ENCODE measurements around the gene PREX1.

PREX1 gene

DNA sequence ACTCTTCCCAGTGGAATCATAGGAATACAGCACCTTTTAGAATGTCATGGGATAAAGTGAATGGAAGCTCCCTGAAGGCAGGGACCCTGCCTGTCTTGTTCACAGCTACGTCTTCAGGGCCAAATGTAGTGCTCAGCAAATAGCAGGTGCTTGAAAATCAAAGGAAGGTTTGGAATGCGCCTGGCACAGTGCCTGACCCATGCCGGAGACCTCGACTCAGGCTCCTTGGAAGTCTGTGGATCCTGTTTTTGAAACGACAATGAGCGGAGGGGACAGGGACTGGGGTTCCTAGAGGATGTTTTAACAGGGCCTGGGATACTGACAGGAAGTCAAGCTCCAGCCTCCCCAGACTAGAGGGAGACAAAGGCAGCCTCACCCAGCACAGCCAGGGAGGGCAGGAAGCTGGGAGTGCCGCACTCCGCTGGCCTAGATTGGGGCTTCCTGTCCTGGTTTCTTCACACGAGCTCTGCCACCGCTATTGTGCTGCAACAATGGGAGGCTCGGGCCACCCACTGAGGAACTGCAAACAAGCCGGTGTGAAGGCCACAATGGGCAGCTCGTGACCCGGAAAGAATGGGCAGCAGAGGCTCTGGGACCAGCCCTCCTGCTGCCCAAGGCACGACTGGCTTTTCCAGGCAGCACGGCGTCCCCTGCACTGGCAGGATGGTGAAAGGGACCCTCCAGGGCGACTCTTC is 76.7 kb downstream of the PREX1 start:
- DNase-seq = no peak

DNA sequence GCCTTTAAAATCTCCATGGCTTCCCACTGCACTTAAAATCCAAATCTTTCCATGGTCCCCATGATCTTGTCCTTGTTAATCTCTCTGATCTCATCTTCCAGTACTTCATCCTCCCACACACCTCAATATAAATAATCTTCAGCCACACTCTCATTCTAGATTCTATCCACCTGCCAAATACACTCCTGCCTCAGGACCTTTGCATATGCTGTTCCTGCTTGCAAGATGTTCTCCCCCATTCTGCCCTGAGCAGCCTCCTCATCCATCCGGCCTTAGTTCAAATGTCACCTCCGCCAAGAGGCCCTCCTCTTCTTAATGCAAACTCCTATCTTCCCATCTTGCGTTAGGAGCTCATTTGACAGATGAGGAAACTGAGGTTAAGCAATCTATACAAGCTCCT is 77.4 kb downstream of the PREX1 start:
- DNase-seq = no peak

DNA sequence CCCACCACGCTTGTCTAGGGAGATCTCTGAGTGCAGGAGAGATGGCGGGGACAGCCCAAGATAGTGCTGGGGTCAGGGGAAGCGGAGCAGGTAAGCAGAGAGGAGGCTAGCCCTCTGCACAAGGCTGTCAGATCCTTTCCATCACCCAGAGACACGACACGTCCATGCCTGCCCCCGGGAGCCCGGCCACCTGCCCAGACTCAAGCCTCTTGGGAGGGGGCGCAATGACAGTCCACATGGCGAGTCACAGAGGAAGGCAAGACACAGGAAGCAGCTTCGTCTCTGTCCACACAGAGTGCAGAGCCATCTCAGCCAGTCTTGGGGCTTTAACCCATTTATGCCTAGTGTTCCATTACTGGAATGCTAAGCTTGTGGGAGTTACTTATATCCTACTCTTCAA is 78.4 kb downstream of the PREX1 start:
- no peak for DNase-seq

DNA sequence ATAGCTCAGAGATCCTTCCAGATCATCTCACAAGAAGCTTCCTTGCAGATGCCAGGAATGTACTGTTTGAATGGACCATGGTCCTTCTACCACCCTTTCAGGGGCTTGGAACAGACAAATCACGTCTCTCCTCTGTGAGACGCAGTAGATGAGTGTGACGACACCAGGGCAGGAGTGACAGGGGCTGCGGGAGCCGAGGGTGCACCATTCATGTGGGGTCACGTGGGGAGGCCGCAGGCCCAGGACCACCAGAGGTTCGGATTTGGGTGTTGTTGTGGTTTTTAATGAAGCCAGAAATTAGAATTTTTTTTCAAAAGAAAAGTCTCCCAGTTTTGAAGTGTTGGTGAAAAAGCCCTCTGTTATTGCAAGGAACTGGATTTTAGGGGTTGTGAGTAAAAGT is 79.2 kb downstream of the PREX1 start:
- DNase-seq = no peak

DNA sequence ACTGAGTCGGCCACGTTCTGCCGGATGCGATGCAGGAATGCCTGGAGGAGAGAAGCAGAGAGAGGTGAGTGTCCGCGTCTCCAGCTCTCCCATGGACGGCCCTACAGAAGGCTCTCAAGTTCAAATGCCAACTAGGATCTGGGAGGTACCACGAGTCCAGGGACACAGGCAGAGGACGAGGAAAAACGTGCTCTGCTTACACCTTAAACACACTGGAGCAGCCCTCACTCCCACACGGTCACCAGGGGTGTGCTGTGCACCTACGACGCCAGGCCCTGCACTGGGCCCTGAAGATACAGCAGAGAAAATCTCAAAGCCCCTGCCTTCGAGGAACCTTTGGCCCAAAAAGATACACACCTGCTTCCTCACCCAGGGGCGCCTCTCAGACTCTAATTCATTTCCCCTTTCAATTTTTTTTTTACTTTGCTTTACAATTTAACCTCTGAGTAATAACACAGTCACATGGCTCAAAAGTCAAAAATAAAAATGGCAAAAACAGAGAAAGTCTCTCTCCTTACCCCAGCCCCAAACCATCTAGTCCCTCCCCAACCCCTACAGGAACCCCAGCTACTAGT is 79.9 kb downstream of the PREX1 start:
- no peak for DNase-seq

DNA sequence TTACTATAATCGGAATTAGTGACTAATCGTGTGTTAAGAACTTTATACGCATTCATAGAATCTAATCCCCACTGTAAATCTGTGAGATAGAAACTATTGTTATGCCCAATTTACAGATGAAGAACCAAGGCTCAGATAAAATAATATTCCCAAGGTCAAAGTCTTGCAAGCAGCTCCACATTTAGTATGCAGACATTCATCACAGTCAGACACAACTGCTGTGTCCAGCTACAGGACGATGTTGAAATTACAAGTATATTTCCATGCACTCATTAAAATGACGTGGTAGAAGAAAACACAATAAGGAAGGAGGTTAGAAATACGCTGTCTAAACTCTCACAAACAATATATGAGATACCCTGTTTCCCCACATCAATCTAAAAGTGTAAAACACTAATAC is 82.5 kb downstream of the PREX1 start:
- no peak for DNase-seq

DNA sequence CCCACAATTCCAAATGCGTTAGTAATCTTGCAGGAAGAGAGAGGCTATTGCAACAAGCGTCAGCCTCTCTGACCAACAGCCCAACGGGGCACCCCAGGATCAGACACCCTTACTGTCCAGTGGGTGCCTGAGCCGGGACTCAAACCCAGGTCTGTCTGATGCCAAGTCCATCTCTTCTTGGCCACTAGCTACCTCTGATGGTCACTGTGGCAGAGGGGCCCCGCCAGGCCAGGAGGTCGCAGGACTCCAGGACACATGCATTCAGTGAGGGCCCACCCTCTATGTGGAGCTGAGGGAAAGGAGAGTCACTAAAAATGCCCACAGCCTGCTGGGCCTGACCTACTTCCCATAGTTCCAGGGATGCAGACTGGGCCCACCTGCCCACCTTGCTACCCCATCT is 83.3 kb downstream of the PREX1 start:
- no peak for DNase-seq

DNA sequence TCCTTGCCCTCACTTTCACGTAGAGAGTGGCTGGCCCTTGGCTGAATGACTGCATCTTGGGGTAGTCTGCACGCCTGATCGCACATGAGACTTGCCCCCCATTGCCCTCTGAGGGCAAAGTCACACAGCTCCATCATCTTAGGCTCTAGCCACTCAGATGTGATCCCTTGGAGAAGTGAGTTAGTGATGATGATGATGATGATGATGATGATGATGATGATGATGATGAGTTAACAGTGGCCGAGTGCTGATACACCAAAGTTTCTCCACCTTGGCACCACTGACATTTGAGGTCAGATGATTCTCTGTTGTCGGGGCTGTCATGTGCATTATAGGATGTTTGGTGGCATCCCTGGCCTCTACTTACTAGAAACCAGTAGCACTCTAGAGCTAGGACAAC is 84.0 kb downstream of the PREX1 start:
- DNase-seq = no peak

DNA sequence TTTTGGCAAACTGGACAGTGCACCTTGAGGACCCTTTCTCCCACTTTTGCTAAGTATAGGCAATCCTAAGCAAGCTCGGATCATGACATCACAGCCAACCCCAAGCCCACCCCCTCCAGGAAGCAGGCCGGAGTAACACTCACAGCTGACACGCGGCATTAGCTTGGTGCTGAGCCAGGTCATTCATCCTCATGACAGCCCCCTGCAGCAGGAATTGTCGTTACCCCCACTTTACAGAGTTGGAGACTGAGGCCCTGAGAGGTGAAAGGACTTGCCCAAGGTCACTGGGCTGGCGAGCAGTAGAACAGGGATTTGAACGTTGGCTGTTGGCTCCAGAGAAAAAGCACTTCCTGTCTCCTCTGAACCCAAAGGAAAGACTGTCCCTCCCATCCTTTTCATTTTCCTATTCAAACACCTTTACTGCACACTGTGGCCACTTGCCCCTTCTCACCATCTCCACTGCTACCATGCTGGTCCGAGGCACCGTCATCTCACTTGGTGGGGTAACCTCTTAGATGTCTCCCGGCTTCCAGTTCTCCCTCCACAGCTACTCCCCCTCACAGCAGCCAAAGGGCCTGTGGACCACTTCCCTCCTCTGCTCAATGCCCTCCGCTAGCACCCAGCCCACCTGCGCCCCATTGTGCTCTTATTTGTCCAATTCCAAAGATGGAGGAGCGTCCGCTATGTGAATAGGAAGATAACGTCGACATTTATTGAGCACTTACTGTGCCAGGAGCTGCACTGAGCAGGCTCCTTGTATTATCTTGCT is 84.7 kb downstream of the PREX1 start:
- DNase-seq = no peak

DNA sequence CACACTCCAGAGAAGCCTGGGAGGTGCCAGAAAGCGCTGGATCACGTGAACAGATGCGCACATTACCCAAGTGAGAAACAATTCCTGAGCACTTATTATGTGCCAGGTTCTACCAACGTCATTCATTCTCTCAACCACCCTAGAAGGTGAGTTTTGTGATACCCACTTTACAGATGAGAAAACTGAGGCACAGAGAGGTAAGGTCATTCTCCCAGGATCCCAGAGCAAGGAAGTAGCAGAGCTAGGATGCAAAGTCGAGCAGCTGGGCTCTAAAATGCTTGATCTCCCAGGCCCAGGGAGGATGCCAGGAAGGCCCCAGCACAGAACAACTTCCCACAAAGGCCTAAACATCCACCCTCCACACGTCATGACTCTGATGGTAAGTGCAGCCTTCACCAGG is 85.6 kb downstream of the PREX1 start:
- no peak for DNase-seq

DNA sequence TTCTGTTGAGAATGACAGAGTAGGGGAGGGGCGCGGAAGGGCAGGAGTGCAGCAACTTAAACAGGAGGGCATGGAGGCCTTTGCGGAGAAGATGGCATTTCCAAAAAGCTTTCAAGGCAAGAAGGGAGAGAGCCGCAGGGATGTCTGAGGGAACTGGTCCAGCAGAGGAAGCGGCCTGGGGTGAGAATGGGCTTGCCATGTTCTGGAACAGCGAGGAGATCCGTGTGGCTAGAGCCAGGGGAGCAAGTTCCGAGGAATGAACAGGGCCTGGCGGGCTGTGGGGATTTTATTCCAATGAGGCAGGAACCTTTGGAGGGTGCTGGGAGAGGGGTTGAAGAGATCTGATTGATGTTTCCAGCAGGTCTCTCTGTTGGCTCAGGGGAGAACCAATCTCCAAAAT is 86.1 kb downstream of the PREX1 start:
- DNase-seq = no peak

DNA sequence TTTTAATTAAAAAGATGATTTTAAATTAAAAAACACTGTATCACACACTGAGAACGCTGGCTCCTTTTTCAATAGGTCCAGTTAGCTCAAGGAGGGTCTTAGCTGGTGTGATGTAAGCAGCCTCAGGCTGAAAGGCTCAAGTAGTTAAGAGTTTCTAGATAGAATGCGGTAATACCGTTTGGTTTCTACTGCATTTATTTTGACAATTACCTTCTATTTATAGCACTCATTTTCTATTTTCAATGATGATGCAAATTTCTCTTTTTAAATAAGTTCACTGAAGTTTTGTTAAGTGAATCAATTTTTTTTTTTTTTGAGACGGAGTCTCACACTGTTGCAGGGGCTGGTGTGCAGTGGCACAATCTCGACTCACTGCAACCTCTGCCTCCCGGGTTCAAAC is 87.1 kb downstream of the PREX1 start:
- DNase-seq = no peak

DNA sequence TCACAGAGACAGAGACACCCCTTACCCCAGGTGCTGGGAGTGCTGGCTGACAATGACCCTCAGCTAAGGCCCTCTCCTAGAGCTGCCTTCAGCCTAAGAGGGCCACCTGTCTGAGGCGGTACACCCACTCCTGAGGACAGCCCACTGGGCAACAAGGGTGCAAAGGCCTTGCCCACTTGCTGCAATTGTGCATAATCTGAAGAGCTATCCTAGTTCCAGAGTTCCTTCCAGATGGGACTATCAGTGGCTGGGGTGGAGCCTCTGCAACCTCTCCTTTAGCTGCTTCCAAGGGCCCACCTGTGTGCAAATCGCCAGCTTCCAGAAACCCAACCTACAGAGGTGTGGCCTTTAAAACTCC is 87.5 kb downstream of the PREX1 start:
- DNase-seq = no peak

DNA sequence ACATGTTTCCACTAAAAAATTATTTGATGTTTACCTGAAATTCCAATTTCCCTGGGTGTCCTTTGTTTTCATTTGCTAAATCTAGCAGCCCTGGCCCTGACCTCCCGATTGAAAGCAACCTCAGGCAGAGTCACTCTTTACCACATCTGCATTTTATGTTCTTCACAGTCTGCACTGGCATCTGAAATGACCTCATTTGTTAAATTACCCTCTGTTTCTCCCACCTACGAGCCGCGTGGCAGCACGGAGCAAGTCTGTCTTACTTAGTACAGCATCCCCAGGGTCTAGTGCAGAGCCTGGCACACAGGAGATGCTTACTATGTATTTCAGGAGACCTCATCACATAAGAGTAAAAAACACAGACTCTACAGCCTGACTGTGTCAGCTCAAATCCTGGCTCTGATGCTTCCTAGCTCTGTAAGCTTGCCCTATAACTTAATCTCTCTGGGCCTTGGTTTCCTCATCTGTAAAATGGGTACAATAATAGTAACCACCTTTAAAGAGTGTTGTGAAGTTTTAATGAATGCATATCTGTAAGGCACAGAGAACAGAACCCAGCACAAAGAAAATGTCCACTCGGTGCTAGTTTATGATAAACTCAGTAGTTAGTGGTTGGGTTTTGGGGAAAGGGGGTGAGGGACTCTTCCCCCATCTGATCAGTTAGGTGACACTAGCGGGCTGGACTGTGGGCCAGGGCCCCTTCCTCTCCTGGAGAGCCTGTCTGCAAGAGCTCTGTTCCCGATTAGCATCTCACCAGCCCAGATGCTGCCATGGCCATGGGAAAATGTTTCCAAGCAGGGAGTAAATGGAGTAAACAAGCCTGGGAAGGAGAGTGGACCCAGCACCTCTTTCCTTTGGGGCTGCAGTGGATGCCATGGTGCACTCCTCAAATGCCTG is 88.2 kb downstream of the PREX1 start:
- no peak for DNase-seq

DNA sequence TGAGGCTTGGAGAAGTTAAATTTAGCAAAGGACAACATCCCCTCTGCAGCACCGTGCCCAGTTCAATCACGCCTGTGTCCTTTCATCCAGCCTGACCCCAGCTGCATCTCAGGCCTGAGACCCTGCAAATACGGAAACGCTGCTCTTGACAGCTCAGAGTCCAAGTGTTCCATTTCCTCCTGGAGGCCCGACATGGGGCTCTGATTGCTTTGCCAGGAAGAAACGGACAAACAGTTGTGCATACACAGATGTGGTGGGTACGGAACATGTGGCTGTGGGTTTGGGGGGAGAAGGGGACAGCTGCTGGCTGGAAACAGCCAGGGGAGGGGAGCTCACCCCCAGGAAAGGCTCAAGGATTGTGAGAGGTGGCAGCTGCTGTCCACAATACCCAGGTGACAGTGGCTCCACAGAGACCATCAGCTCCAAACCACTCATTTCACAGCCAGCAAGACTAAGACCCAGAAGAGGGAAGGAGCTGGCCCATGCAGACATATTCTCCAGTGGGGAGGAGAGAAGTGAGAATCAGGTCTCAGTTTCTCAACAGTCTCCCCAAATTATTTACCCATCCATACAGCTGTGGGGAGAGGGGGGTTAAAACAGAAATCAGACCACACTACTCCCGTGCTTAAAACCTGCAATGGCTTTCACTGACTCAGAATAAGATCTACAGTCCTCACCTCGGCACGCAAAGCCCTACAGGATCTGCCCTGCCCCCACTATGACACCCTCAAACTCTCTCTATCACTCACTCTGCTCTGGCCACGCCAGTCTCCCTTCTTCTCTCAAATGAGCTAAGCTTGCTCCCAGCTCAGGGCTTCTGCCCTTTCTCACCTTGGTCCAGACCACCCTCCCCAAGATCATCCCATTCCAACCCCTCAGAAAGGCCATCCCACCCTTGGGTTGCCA is 89.1 kb downstream of the PREX1 start:
- DNase-seq = no peak

DNA sequence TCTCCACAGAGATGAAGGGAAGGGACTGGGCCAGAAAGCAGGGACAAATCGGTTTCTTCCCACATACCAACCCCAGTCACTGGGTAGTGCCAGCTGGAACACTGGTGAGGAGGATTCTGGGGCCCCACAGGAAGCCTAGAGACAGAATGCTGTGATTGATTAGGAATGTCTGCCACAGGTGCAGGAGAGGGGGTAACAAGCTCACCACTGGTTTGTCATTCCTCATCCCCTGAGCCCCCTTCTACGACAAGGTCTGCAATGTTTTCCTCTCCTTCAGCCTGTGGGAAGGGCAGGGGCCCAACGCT is 89.8 kb downstream of the PREX1 start:
- DNase-seq = no peak

DNA sequence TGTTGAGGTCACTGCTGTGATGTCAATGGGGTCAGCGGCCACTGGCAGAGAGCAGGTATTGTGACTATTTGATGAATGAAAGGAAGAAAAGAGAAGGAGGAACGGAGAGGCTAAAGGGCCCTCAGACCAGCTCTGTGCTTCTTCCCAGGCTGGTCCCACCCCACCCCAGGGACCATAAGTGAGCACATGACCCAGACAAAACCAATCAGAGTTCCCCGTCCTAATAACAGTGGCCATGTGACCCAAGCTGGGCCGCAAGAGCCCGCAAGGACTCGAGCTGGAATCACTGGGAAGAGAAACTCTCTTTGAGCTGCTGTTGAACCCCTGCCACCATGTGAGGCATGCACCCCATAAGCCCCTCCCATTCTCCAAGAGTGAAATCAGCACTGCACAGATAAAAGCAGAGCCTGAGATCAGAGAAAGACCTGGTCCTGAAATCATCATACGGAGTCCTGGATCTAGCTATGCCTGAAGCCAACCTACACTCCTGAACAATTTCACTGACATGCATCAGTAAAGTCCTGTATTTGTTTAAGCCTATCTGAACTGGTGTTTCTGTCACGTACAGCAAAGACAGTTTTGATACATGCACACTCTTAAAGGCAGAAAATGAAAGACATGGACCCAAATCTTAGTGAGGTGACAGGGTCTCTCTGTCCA is 90.2 kb downstream of the PREX1 start:
- DNase-seq = no peak

DNA sequence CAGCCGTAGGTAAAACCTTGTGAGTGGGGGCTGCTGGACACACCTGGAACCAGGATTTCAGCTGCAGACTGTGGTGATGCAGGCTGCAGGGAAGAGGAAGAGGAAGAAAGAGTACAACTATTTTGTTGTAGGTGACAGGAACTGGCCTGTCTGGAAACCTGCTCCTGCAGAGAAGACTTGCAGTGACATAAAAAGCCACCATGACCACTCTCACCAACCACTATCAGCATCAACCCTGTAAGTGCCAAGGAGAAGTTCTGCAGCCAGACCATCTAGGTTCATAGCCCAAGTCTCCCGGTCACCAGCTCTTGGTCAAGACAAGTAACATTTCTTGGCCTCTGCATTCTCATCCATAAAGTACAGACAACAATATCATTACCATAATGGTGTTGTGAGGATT is 91.2 kb downstream of the PREX1 start:
- DNase-seq = no peak

DNA sequence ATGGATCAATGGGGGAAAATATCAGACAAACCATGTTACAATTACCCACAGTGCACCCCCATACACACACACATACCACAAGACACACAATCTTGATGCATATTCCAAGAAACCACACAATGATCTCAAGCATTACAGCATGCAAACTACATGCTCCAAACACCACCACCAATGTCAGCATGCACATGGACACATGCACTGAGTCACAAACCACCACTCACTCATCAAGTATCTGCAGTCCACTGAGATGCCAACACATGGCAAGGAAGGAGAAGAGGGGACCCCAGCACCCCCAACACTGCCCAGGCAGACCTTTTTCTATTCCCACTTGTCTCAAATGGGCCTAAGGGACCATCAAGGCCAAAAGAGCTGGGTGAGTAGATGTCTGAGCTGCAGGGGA is 91.6 kb downstream of the PREX1 start:
- DNase-seq = peak; percentile 42

DNA sequence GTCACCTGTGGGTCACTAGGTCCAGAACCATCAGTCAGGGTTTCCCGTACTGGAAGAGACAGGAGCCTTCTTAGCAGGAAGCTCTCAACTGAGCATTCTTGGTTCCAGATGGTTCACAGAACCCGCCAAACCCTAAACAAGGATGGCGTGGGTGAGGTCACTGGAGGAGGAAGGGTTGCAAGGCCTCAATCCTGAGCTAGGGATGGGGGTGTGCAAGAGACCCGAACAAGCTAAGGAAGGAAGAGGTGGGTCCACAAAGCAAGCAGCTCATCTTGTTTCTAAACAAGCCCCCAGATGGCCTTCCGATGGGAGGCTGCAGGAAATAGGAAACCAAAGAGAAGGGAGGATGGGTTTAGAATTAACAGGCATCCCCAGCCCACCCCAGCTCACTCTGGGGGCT is 92.7 kb downstream of the PREX1 start:
- no peak for DNase-seq

DNA sequence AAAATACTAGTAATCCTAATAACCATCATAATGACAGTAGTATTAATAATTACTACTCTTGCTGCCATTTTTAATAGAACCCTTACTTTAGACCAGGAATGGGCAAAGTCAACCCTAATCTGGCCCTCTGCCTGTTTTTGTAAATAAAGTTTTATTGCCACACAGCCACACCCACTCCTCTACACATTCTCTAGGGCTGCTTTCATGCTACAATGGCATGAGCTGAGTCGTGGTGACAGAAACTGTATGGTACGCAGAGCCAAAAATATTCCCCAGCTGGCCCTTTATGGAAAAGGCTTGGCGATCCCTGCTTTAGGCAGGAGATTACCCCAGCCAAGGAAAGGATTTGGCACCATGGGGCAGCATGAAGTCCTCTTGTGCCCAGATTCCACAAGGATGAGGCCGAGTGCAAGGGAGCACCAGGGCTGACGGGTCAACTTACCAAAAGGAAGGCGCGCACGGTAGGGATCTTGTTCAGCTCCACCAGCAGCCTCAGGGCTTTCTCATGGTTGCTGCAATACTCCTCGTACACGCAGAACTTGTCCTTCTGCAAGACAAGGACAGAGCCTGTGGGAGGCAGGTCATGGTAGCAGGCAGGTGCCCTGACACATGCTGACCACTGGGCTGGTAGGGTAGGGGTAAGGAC is 93.6 kb downstream of the PREX1 start:
- no peak for DNase-seq

All from fibroblast of skin of abdomen (primary cell).